Loucy (cell line): ENCODE results near the gene ZNF576.

Experiments used
- EZH2phosphoT487 ChIP-seq: fragments of 200-600 bp; IDR thresholded peaks from 2 replicates; pipeline ENCODE4 v1.6.1; 2018; ENCODE audit warnings: antibody characterized with exemption, mild to moderate bottlenecking, moderate library complexity, borderline replicate concordance
- TF ChIP-seq, protein P1 (sequence below): fragments of 200-600 bp; sonication (generic); conservative IDR thresholded peaks from 2 replicates; pipeline ENCODE4 v1.5.1; 2014; ENCODE audit warnings: mild to moderate bottlenecking, antibody characterized with exemption, low read length

DNA sequence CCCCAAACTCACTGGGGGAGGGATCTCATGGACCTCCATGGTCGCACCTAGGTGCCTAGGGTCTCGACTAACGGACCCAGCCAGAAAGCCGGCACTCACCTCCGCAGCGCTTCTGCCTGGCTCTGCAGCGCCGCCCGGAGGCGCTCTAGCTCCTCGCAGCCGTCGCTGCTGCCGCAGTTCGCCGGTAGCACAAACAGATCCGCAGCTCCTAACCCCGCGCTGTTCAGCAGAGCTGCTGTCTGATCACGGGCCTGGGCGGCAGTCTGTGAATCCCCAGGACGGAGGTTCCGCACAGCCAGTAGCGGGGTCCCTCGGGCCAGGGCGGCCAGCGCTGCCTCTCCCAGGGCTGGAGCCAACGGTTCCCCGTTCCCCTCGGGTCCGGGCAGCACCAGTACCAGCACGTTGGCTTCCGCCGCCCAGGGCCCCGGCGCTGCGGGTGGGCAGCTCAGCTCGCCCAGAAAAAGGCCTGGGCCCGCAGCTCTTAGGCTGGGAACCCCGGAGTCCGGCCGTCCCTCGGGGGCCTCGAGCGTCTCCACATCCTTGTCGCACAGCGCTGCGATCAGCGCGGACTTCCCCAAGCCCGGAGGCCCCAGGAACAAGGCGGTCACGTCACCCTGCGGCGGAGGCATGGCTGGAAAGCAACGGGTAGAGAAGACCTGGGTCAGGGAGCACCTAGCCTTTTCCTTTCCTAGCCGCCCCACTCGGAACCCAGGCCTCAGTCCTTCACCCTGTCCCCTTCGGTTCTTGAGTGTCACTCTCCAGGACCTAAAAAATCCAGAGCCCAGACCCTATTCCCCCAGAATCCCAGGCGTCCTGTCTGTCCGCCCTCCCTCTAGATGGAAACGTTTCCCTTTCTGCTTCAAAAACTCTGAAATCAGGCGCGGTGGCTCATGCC, 1.4 kb upstream of the ZNF576 start:
- no peak for TF ChIP-seq EZH2phosphoT487
- TF ChIP-seq, protein P1, sequence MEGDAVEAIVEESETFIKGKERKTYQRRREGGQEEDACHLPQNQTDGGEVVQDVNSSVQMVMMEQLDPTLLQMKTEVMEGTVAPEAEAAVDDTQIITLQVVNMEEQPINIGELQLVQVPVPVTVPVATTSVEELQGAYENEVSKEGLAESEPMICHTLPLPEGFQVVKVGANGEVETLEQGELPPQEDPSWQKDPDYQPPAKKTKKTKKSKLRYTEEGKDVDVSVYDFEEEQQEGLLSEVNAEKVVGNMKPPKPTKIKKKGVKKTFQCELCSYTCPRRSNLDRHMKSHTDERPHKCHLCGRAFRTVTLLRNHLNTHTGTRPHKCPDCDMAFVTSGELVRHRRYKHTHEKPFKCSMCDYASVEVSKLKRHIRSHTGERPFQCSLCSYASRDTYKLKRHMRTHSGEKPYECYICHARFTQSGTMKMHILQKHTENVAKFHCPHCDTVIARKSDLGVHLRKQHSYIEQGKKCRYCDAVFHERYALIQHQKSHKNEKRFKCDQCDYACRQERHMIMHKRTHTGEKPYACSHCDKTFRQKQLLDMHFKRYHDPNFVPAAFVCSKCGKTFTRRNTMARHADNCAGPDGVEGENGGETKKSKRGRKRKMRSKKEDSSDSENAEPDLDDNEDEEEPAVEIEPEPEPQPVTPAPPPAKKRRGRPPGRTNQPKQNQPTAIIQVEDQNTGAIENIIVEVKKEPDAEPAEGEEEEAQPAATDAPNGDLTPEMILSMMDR: peak; percentile 89
